HTERT RPE-1 (cell line): Measurements from ENCODE around the gene TSEN34.
"Not testable (repeated sequence)": the region's sequence is repeated elsewhere in the genome, so short reads cannot be mapped to it uniquely, and the experiment has no call there.

ENCODE experiments used
- in situ Hi-C: fragments of 300-500 bp; cut with MboI; formaldehyde crosslinking; loops from 4 replicates; pipeline ENCODE4 v1.14.3; 2020; ENCODE audit warnings: low sequenced_read_pairs

TSEN34 gene

GRCh38 chr19:54231077-54231931 lies 40.2 kb downstream of the TSEN34 start:
- in situ Hi-C loops = no loop called here

- in situ Hi-C loops = no loop called here
These were observed 42.8 kb downstream of the TSEN34 start for GRCh38 chr19:54233941-54234340.

GRCh38 chr19:54239491-54240371 lies 48.6 kb downstream of the TSEN34 start:
- in situ Hi-C loops = not testable (repeated sequence)

- in situ Hi-C loops = not testable (repeated sequence)
These were observed 49.5 kb downstream of the TSEN34 start for GRCh38 chr19:54240372-54241336.

- in situ Hi-C loops = not testable (repeated sequence)
These were observed 51.1 kb downstream of the TSEN34 start for GRCh38 chr19:54242234-54242633.

- in situ Hi-C loops = not testable (repeated sequence)
These were observed 51.5 kb downstream of the TSEN34 start, which contains the start of gene LILRA6 for GRCh38 chr19:54242646-54243045. Gene LILRA6 (minus strand): TSS chr19:54242790.

- in situ Hi-C loops = not testable (repeated sequence)
These were observed 52.7 kb downstream of the TSEN34 start for GRCh38 chr19:54243809-54244208.
